HepG2 (cell line): Measurements from ENCODE around the gene FIBP. TPM values are rescaled to one million over a fixed set of nuclear protein-coding genes. Genes with fewer than 3 reads are reported as not detected.
A peak's percentile ranks its signal among the peaks of the same experiment; 100 is the strongest.

Experiments
- ARHGAP35 ChIP-seq: sonication (generic); formaldehyde crosslinking; IDR thresholded peaks from 2 replicates; pipeline ENCODE4 v1.9.0; 2022; ENCODE audit warnings: mild to moderate bottlenecking, inconsistent platforms, moderate library complexity, missing genetic modification reagents, borderline replicate concordance
- ARID4A ChIP-seq: sonication (generic); formaldehyde crosslinking; IDR thresholded peaks from 2 replicates; pipeline ENCODE4 v1.5.0; 2020; ENCODE audit warnings: mild to moderate bottlenecking, missing genetic modification reagents, borderline replicate concordance
- HNRNPL ChIP-seq: fragments of 200-400 bp; formaldehyde crosslinking; IDR thresholded peaks from 2 replicates; pipeline ENCODE4 v1.6.1; 2017; ENCODE audit warnings: mild to moderate bottlenecking, low read depth, low read length
- KDM6A ChIP-seq: IDR thresholded peaks from 2 replicates; pipeline ENCODE4 v1.6.1; 2016; ENCODE audit warnings: low read depth
- POLR2AphosphoS5 ChIP-seq: IDR thresholded peaks from 2 replicates; pipeline ENCODE4 v1.6.1; 2012; ENCODE audit warnings: low read depth, low read length
- ZBTB38 ChIP-seq: sonication (generic); formaldehyde crosslinking; IDR thresholded peaks from 2 replicates; pipeline ENCODE4 v1.5.1; 2020; ENCODE audit warnings: mild to moderate bottlenecking, missing genetic modification reagents
- ZNF234 ChIP-seq: sonication (generic); formaldehyde crosslinking; conservative IDR thresholded peaks from 2 replicates; pipeline ENCODE4 v1.5.1; 2020; ENCODE audit warnings: mild to moderate bottlenecking, missing genetic modification reagents
- ZNF318 ChIP-seq: sonication (generic); formaldehyde crosslinking; IDR thresholded peaks from 2 replicates; pipeline ENCODE4 v1.4.0; 2020; ENCODE audit warnings: mild to moderate bottlenecking, missing genetic modification reagents
- ZNF572 ChIP-seq: sonication (generic); formaldehyde crosslinking; IDR thresholded peaks from 2 replicates; pipeline ENCODE4 v1.5.1; 2020; ENCODE audit warnings: mild to moderate bottlenecking, missing genetic modification reagents
- ZNF720 ChIP-seq: sonication (generic); formaldehyde crosslinking; IDR thresholded peaks from 2 replicates; pipeline ENCODE4 v1.4.0; 2020; ENCODE audit warnings: missing genetic modification reagents
- polyA plus RNA-seq, 8 experiments: library from polyadenylated mRNA; depleted of rRNA in 3 of 8; stranded (reverse) in 7 of 8; unstranded in 1 of 8; fragments of >200 nt; fragmentation: Illumina TruSeq in 4 of 8; extraction: Trizol in 4 of 8; gene quantifications; 2 replicates each; pipeline versions ENCODE4 v1.2.1 to v1.2.3, GENCODE V29; 2011 to 2016; ENCODE audit warnings: low read depth in 4 of 8, missing spikeins in 1 of 8, mixed read lengths in 1 of 8; ENCODE audit not compliant: insufficient read depth in 1 of 8
- total RNA-seq, 5 experiments: library from RNA; depleted of rRNA; stranded (reverse); fragments of >200 nt; fragmentation: Illumina TruSeq; extraction: Trizol; gene quantifications; 2 replicates each; pipeline ENCODE4 v1.2.3, GENCODE V29; 2016; ENCODE audit warnings: low read depth in 1 of 5

The FIBP gene
- total and polyA plus RNA-seq, 2 of the 13 experiments (the other 11 are each of a cell fraction or from before 2014, with no cell fraction given): 42.9 to 62.1 TPM

GRCh38 chr11:65917434-65918210, 29.4 kb upstream of the FIBP start (continued):
- TF ChIP-seq ZNF318 (CRISPR knock-in tag) (no peak), HNRNPL (peak; percentile 95), ZNF572 (CRISPR knock-in tag) (peak; percentile 45; the same call in 1 of the 2 replicates), ZBTB38 (CRISPR knock-in tag) (peak; percentile 51), POLR2AphosphoS5 (no peak), ARHGAP35 (CRISPR knock-in tag) (no peak), KDM6A (CRISPR knock-in tag) (no peak), ZNF720 (CRISPR knock-in tag) (no peak), ARID4A (CRISPR knock-in tag) (0 out of 2 replicates have a peak, but pooled peaks have one; percentile 8), ZNF234 (CRISPR knock-in tag) (0 out of 2 replicates have a peak, but pooled peaks have one; percentile 29)
- TF ChIP-seq, all 625 proteins: peak for 9
